OCI-LY7 (cell line): ENCODE results near the gene LRCOL1.

Experiments used
- EZH2phosphoT487 ChIP-seq: fragments of 200-600 bp; sonication (generic); IDR thresholded peaks from 2 replicates; pipeline ENCODE4 v1.6.1; 2018; ENCODE audit warnings: low read depth, borderline replicate concordance, mild to moderate bottlenecking, mixed run types, antibody characterized with exemption, low read length, moderate library complexity, mixed read lengths
- TF ChIP-seq, protein P1 (sequence below): fragments of 200-600 bp; sonication (generic); conservative IDR thresholded peaks from 2 replicates; pipeline ENCODE4 v1.5.1; 2014; ENCODE audit warnings: mild to moderate bottlenecking, antibody characterized with exemption, low read length, moderate library complexity, mixed read lengths

GRCh38 chr12:132659146-132659545, 48.8 kb upstream of the LRCOL1 start:
- TF ChIP-seq, protein P1, sequence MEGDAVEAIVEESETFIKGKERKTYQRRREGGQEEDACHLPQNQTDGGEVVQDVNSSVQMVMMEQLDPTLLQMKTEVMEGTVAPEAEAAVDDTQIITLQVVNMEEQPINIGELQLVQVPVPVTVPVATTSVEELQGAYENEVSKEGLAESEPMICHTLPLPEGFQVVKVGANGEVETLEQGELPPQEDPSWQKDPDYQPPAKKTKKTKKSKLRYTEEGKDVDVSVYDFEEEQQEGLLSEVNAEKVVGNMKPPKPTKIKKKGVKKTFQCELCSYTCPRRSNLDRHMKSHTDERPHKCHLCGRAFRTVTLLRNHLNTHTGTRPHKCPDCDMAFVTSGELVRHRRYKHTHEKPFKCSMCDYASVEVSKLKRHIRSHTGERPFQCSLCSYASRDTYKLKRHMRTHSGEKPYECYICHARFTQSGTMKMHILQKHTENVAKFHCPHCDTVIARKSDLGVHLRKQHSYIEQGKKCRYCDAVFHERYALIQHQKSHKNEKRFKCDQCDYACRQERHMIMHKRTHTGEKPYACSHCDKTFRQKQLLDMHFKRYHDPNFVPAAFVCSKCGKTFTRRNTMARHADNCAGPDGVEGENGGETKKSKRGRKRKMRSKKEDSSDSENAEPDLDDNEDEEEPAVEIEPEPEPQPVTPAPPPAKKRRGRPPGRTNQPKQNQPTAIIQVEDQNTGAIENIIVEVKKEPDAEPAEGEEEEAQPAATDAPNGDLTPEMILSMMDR: no peak
- no peak for TF ChIP-seq EZH2phosphoT487
